Activated CD8-positive, alpha-beta T cell treated with anti-CD3 and anti-CD28 coated beads for 36 hours (primary cell): ENCODE data around the gene NIPAL1. TPM values are rescaled to one million over a fixed set of nuclear protein-coding genes. Genes with fewer than 3 reads are reported as not detected.

Experiments used
- ATAC-seq: fragments of 200-7000 bp; cut with Tn5 transposase; one replicate; pipeline ENCODE4 v1.10.0; 2021; ENCODE audit warnings: mild to moderate bottlenecking, moderate library complexity
- CTCF ChIA-PET: fragments of 350-600 bp; sonication (Branson Sonifier 250); formaldehyde crosslinking; loops from one replicate; lab custom pipeline; 2021; ENCODE audit warnings: antibody characterized with exemption; lab: Charles Lee
- POLR2A ChIA-PET: fragments of 350-600 bp; sonication (Branson Sonifier 250); formaldehyde crosslinking; loops from one replicate; lab custom pipeline; 2021; ENCODE audit warnings: antibody characterized with exemption; lab: Charles Lee
- DNase-seq: peaks from one replicate; pipeline ENCODE4 v3.0.0-alpha.2; 2020
- H3K27ac Mint-ChIP-seq: one replicate; pipeline ENCODE4 v1.8.0; 2021; ENCODE audit warnings: mild to moderate bottlenecking, mixed read lengths
- H3K27me3 Mint-ChIP-seq: one replicate; pipeline ENCODE4 v1.8.0; 2021; ENCODE audit warnings: mixed read lengths
- H3K36me3 Mint-ChIP-seq: one replicate; pipeline ENCODE4 v1.8.0; 2021; ENCODE audit warnings: low read depth, mixed read lengths
- H3K4me1 Mint-ChIP-seq: one replicate; pipeline ENCODE4 v1.8.0; 2021; ENCODE audit warnings: low read depth, mixed read lengths
- H3K4me3 Mint-ChIP-seq: one replicate; pipeline ENCODE4 v1.8.0; 2021; ENCODE audit warnings: mild to moderate bottlenecking, moderate library complexity, mixed read lengths
- H3K9me3 Mint-ChIP-seq: one replicate; pipeline ENCODE4 v1.8.0; 2021; ENCODE audit warnings: mixed read lengths
- intact Hi-C: fragments of 100-400 bp; cut with micrococcal nuclease; formaldehyde crosslinking; loops from one replicate; pipeline ENCODE4 v1.10.0; 2022
- total RNA-seq, 2 experiments: library from RNA; stranded (reverse); gene quantifications; one replicate each; pipeline ENCODE4 v1.2.3, GENCODE V29; 2021
- TF ChIP-seq, protein P1 (sequence below): fragments of 200-600 bp; IDR thresholded peaks from one replicate; pipeline ENCODE4 v1.8.0; 2022; ENCODE audit warnings: antibody characterized with exemption, mild to moderate bottlenecking

Gene NIPAL1
- total RNA-seq, 2 experiments from 2014 or later, result 1.1 to 1.9 TPM

- H3K27ac Mint-ChIP-seq, result no peak overlapping the region
- peaks cover 33% of the 10 kb centered on the region for H3K36me3 Mint-ChIP-seq
- ATAC-seq (no peak), DNase-seq (no peak)
- peaks cover 30% of the 10 kb centered on the region for H3K4me1 Mint-ChIP-seq
- H3K4me3 Mint-ChIP-seq, result no peak overlapping the region
- H3K9me3 Mint-ChIP-seq, result peaks cover 1% of the 10 kb centered on the region
- intact Hi-C loops, result no loop called here
- CTCF ChIA-PET, result interaction anchor here (1.3 to 9.2 kb wide), 4 partner anchors 17 to 45 kb away, joined by 3 to 56 read pairs (median 38); no protein-coding TSS in a partner anchor
- H3K27me3 Mint-ChIP-seq, result no peaks in the 10 kb centered on the region
- POLR2A ChIA-PET, result no interaction called here
- TF ChIP-seq, protein P1, sequence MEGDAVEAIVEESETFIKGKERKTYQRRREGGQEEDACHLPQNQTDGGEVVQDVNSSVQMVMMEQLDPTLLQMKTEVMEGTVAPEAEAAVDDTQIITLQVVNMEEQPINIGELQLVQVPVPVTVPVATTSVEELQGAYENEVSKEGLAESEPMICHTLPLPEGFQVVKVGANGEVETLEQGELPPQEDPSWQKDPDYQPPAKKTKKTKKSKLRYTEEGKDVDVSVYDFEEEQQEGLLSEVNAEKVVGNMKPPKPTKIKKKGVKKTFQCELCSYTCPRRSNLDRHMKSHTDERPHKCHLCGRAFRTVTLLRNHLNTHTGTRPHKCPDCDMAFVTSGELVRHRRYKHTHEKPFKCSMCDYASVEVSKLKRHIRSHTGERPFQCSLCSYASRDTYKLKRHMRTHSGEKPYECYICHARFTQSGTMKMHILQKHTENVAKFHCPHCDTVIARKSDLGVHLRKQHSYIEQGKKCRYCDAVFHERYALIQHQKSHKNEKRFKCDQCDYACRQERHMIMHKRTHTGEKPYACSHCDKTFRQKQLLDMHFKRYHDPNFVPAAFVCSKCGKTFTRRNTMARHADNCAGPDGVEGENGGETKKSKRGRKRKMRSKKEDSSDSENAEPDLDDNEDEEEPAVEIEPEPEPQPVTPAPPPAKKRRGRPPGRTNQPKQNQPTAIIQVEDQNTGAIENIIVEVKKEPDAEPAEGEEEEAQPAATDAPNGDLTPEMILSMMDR, result no peak
These were observed 51.6 kb downstream of the NIPAL1 start for GRCh38 chr4:48068182-48068581.

DNA sequence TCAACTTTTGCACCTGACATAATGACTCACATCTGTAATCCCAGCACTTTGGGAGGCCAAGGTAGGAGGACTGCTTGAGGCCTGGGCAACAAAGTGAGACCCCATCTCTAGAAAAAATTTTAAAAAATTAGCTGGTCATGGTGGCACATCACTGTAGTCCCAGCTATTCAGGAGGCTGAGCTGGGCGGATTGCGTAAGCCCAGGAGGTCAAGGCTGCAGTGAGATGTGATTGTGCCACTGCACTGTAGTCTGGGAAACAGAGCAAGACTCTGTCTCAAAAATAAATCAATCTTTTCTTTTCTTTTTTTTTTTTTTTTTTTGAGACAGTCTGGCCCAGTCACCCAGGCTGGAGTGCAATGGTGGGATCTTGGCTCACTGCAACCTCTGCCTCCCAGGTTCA, 52.5 kb downstream of the NIPAL1 start:
- ATAC-seq (no peak), DNase-seq (no peak)
- Mint-ChIP-seq H3K9me3 (peaks cover 1% of the 10 kb centered on the region), H3K4me3 (no peak overlapping the region), H3K27me3 (no peaks in the 10 kb centered on the region), H3K4me1 (peaks cover 28% of the 10 kb centered on the region), H3K36me3 (peaks cover 33% of the 10 kb centered on the region), H3K27ac (no peak overlapping the region)
- ChIA-PET POLR2A (interaction anchor here (0.8 to 1.4 kb wide), 2 partner anchors 14 to 51 kb away, joined by 3 to 5 read pairs; no protein-coding TSS in a partner anchor), CTCF (interaction anchor here (1.3 to 9.2 kb wide), 5 partner anchors 16 to 44 kb away, joined by 3 to 56 read pairs (median 33); no protein-coding TSS in a partner anchor)
- intact Hi-C loops, result no loop called here
- TF ChIP-seq, protein P1, result no peak

DNA sequence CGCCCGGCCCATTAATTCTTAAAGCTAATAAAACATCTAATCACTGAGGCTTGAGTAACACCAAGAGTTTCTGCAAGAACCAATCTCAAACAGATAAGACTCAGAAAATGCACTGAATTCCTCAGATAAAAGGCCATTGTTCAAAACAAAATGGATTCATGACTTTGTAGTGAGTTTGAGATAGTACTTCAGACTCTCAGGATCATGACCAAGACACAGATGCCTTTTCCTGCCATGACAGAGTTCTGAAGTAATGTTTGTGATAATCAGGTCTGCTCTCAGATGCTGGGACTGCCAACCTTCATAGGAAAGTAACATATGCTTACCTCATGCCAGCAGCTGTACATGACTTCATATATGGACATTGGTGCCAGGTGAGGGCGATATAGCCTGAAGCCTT, 54.6 kb downstream of the NIPAL1 start:
- Mint-ChIP-seq H3K4me3 (no peak overlapping the region), H3K27me3 (no peaks in the 10 kb centered on the region), H3K4me1 (peaks cover 15% of the 10 kb centered on the region), H3K9me3 (no peaks in the 10 kb centered on the region), H3K36me3 (peaks cover 32% of the 10 kb centered on the region), H3K27ac (no peak overlapping the region)
- TF ChIP-seq, protein P1, result no peak
- ChIA-PET POLR2A (no interaction called here), CTCF (interaction anchor here (1.4 to 9.2 kb wide), 3 partner anchors 14 to 29 kb away, joined by 3 to 56 read pairs (median 33); no protein-coding TSS in a partner anchor)
- DNase-seq (no peak), ATAC-seq (no peak)
- intact Hi-C loops, result no loop called here

DNA sequence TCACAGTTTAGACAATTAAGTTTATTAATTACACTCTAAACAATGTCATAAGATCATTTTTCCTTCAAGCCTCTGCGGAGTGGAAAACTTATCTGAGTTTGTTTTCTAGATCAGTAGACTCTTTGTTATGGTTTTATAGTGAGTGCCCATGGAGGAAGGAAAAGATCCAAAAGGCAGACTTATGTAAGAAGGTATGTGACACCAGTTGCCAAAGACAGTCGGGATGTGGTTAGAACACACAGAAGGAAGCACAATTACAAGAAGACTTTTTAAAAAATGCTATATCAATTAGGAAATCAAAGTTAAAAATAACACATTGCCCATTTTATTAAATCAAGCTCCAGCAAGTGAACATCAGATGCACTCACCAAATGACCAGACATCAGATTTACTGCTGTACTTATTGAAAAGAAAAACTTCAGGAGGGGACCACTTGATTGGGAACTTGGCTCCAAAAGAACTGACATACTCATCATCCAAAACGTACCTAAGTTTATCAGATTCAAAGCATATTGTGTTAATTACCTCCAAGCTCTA, 57.1 kb downstream of the NIPAL1 start:
- Mint-ChIP-seq H3K9me3 (no peaks in the 10 kb centered on the region), H3K27ac (no peak overlapping the region), H3K4me1 (peaks cover 17% of the 10 kb centered on the region), H3K27me3 (no peaks in the 10 kb centered on the region), H3K4me3 (no peak overlapping the region), H3K36me3 (peaks cover 24% of the 10 kb centered on the region)
- no peak for DNase-seq
- TF ChIP-seq, protein P1, result no peak
- CTCF ChIA-PET, result interaction anchor here (0.8 kb wide), 2 partner anchors 13 to 22 kb away, joined by 3 to 4 read pairs; no protein-coding TSS in a partner anchor
- POLR2A ChIA-PET, result no interaction called here
- intact Hi-C loops, result no loop called here
- no peak for ATAC-seq

DNA sequence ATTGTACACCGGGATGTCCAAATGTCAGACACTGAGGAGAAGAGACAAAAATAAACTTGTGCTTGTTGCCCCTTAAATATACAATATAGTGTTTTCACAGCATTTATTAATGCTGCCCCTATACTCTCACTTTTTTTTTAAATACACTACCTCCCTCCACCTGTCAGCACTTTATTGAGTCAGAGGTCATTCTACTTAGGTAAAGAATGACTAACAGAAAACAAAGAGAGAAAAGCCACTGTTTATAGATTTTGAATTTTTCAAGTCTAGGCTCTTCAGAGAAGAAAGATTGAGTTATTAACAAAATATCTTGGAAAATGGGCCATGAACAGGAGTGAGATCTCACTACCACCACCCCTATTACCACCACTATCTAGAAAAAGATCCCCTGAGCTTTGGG, 58.1 kb downstream of the NIPAL1 start:
- intact Hi-C loops, result no loop called here
- Mint-ChIP-seq H3K4me1 (peaks cover 26% of the 10 kb centered on the region), H3K27me3 (no peaks in the 10 kb centered on the region), H3K27ac (no peak overlapping the region), H3K9me3 (no peaks in the 10 kb centered on the region), H3K36me3 (peaks cover 24% of the 10 kb centered on the region), H3K4me3 (no peak overlapping the region)
- POLR2A ChIA-PET, result no interaction called here
- DNase-seq (no peak), ATAC-seq (no peak)
- CTCF ChIA-PET, result interaction anchor here (1.1 kb wide), 1 partner anchor 41 kb away, joined by 5 read pairs; no protein-coding TSS in a partner anchor
- TF ChIP-seq, protein P1, result no peak
